Mammary epithelial cell (primary cell): Measurements from ENCODE around the gene XCR1.

Source experiments
- CTCF ChIP-seq, 2 donors: IDR thresholded peaks in 1 of 2; conservative IDR thresholded peaks in 1 of 2; 2 replicates each; pipeline ENCODE4 v1.5.1; 2011 to 2012; ENCODE audit warnings: inconsistent platforms in 2 of 2, low read length in 2 of 2, mild to moderate bottlenecking in 2 of 2, control low read depth in 1 of 2, low read depth in 1 of 2; ENCODE audit not compliant: insufficient read depth in 1 of 2; ENCODE audit errors: extremely low read depth in 1 of 2
- EZH2 ChIP-seq: IDR thresholded peaks from 2 replicates; pipeline ENCODE4 v1.6.1; 2012; ENCODE audit warnings: low read length, inconsistent platforms, borderline replicate concordance

GRCh38 chr3:45988362-45988761, 38.9 kb downstream of the XCR1 start:
- TF ChIP-seq CTCF (conservative IDR thresholded peaks at IDR 0.05 in 1 of 2, IDR thresholded peaks at IDR 0.05 in 1 of 2; ENCODE audit: extremely low read depth in 1 of 2, insufficient read depth in 1 of 2, low read depth in 1 of 2, low read length in 2 of 2) (no peak), EZH2 (no peak)
